CD14-positive monocyte (primary cell): Measurements from ENCODE around the gene ST3GAL5. TPM values are rescaled to one million over a fixed set of nuclear protein-coding genes. Genes with fewer than 3 reads are reported as not detected.
A peak's percentile ranks its signal among the peaks of the same experiment; 100 is the strongest.
"Not testable (repeated sequence)": the region's sequence is repeated elsewhere in the genome, so short reads cannot be mapped to it uniquely, and the experiment has no call there.

Source experiments
- DNase-seq, 3 donors: peaks; one replicate each; pipeline ENCODE4 v3.0.0-alpha.2; 2011 to 2022
- H2AFZ ChIP-seq: 2 replicates; pipeline ENCODE4 v1.6.0; 2012; ENCODE audit warnings: mild to moderate bottlenecking, low read depth, low read length, inconsistent platforms; ENCODE audit not compliant: insufficient read depth, poor library complexity, severe bottlenecking
- H3K27ac ChIP-seq, 2 donors: 1 replicate in 1 of 2; 2 replicates in 1 of 2; pipeline ENCODE4 v1.5.1; 2012 to 2013; ENCODE audit warnings: low read length in 2 of 2, control low read depth in 1 of 2, inconsistent platforms in 1 of 2, low read depth in 1 of 2, mild to moderate bottlenecking in 1 of 2
- H3K27me3 ChIP-seq, 2 donors: one replicate each; pipeline versions ENCODE4 v1.6.0 to v1.6.1; 2011 to 2013; ENCODE audit warnings: low read length in 2 of 2; ENCODE audit not compliant: control insufficient read depth in 2 of 2, insufficient read depth in 2 of 2
- H3K36me3 ChIP-seq, 2 donors: replicated peaks in 1 of 2; 1 replicate in 1 of 2; 2 replicates in 1 of 2; pipeline versions ENCODE4 v1.5.1 to v1.6.1; 2012 to 2013; ENCODE audit warnings: low read length in 2 of 2, control low read depth in 1 of 2, inconsistent platforms in 1 of 2, mild to moderate bottlenecking in 1 of 2; ENCODE audit not compliant: insufficient read depth in 2 of 2, control insufficient read depth in 1 of 2
- H3K4me1 ChIP-seq, 2 donors: 1 replicate in 1 of 2; 2 replicates in 1 of 2; pipeline versions ENCODE4 v1.5.1 to v1.6.1; 2012 to 2013; ENCODE audit warnings: low read length in 2 of 2, control low read depth in 1 of 2, inconsistent platforms in 1 of 2, mild to moderate bottlenecking in 1 of 2, moderate library complexity in 1 of 2; ENCODE audit not compliant: insufficient read depth in 2 of 2, control insufficient read depth in 1 of 2
- H3K4me2 ChIP-seq: replicated peaks from 2 replicates; pipeline ENCODE3; 2012; ENCODE audit warnings: low read length, moderate library complexity, mild to moderate bottlenecking; ENCODE audit not compliant: poor library complexity, severe bottlenecking; ENCODE audit errors: extremely low read depth
- H3K4me3 ChIP-seq, 3 experiments: fragments of 200-600 bp in 1 of 3; sonication (generic) in 1 of 3; replicated peaks in 1 of 3; 1 replicate in 2 of 3; 2 replicates in 1 of 3; pipeline ENCODE4 v1.5.1; 2011 to 2013; ENCODE audit warnings: low read length in 3 of 3, mild to moderate bottlenecking in 3 of 3, control low read depth in 2 of 3, low read depth in 2 of 3, inconsistent platforms in 1 of 3, moderate library complexity in 1 of 3
- H3K79me2 ChIP-seq: 2 replicates; pipeline ENCODE4 v1.6.0; 2012; ENCODE audit warnings: mild to moderate bottlenecking, control low read depth, inconsistent platforms, low read length, moderate library complexity; ENCODE audit not compliant: insufficient read depth
- H3K9ac ChIP-seq: 2 replicates; pipeline ENCODE4 v1.6.0; 2017; ENCODE audit warnings: low read length, mild to moderate bottlenecking; ENCODE audit not compliant: insufficient read depth, poor library complexity, severe bottlenecking
- H3K9me3 ChIP-seq, 2 donors: replicated peaks in 1 of 2; 1 replicate in 1 of 2; 2 replicates in 1 of 2; pipeline versions ENCODE4 v1.5.1 to v1.6.1; 2012 to 2013; ENCODE audit warnings: low read length in 2 of 2, control low read depth in 1 of 2; ENCODE audit not compliant: control insufficient read depth in 1 of 2, insufficient read depth in 1 of 2
- H4K20me1 ChIP-seq: 2 replicates; pipeline ENCODE4 v1.6.0; 2012; ENCODE audit warnings: mild to moderate bottlenecking, low read length, control low read depth, moderate library complexity; ENCODE audit not compliant: insufficient read depth
- H3K27ac Mint-ChIP-seq, 7 donors: one replicate each; pipeline ENCODE4 v1.8.0; 2020; ENCODE audit warnings: mild to moderate bottlenecking in 7 of 7, mixed read lengths in 7 of 7, moderate library complexity in 6 of 7, inconsistent platforms in 2 of 7
- H3K27me3 Mint-ChIP-seq, 3 donors: one replicate each; pipeline ENCODE4 v1.8.0; 2021 to 2022; ENCODE audit warnings: low read depth in 3 of 3, mild to moderate bottlenecking in 3 of 3, mixed read lengths in 3 of 3, moderate library complexity in 3 of 3, inconsistent platforms in 1 of 3
- H3K36me3 Mint-ChIP-seq, 2 donors: one replicate each; pipeline ENCODE4 v1.8.0; 2020; ENCODE audit warnings: mixed read lengths in 2 of 2, inconsistent platforms in 1 of 2, mild to moderate bottlenecking in 1 of 2
- H3K4me1 Mint-ChIP-seq: one replicate; pipeline ENCODE4 v1.8.0; 2020; ENCODE audit warnings: mild to moderate bottlenecking, mixed read lengths
- H3K4me3 Mint-ChIP-seq, 2 donors: one replicate each; pipeline ENCODE4 v1.8.0; 2020; ENCODE audit warnings: mild to moderate bottlenecking in 2 of 2, mixed read lengths in 2 of 2, moderate library complexity in 1 of 2
- H3K9me3 Mint-ChIP-seq, 7 donors: one replicate each; pipeline ENCODE4 v1.8.0; 2020 to 2022; ENCODE audit warnings: mixed read lengths in 7 of 7, mild to moderate bottlenecking in 6 of 7, moderate library complexity in 6 of 7, inconsistent platforms in 2 of 7
- CTCF ChIP-seq: fragments of 200-600 bp; IDR thresholded peaks from one replicate; pipeline ENCODE4 v1.8.0; 2022; ENCODE audit warnings: antibody characterized with exemption, mild to moderate bottlenecking
- WGBS: methylation state at CpG from one replicate; pipeline ENCODE4 v1.1.5; 2013; ENCODE audit warnings: missing lambda C conversion rate; ENCODE audit not compliant: insufficient coverage; 5-methylcytosine and 5-hydroxymethylcytosine counted together
- intact Hi-C, 2 donors: fragments of 100-400 bp; cut with micrococcal nuclease; formaldehyde crosslinking; loops; one replicate each; pipeline versions ENCODE4 v1.15.0 to v1.15.1; 2023
- polyA plus RNA-seq, 3 donors: library from polyadenylated mRNA; depleted of rRNA in 1 of 3; unstranded in 2 of 3; stranded (reverse) in 1 of 3; fragments of 300-500 nt in 2 of 3; fragments of >200 nt in 1 of 3; fragmentation: Illumina TruSeq in 2 of 3; gene quantifications; 1 replicate in 2 of 3; 2 replicates in 1 of 3; pipeline ENCODE4 v1.2.3, GENCODE V29; 2012 to 2021

Gene ST3GAL5
- polyA plus RNA-seq, 3 donors, result 14.0 to 51.2 (median 19.5) TPM

GRCh38 chr2:85933753-85934594 is 45.2 kb upstream of the ST3GAL5 start:
- no peak overlapping the region for H3K9ac ChIP-seq
- H3K27ac Mint-ChIP-seq, result peak overlapping the region in 1 of 7 donors; percentile 37
- H3K4me3 ChIP-seq, result no peak overlapping the region
- peaks cover 0 to 5% (median 0%) of the 10 kb centered on the region in 7 donors for H3K9me3 Mint-ChIP-seq
- H3K79me2 ChIP-seq, result no peaks in the 10 kb centered on the region
- DNase-seq, result no peak
- no peak overlapping the region for H2AFZ ChIP-seq
- no peaks in the 10 kb centered on the region for H3K27me3 ChIP-seq
- peaks cover 0 to 8% (median 2%) of the 10 kb centered on the region in 3 donors for H3K27me3 Mint-ChIP-seq
- H3K4me2 ChIP-seq, result no peak overlapping the region
- H4K20me1 ChIP-seq, result no peaks in the 10 kb centered on the region
- H3K9me3 ChIP-seq, result peaks cover 0 to 2% of the 10 kb centered on the region in 2 donors
- 0% methylated on average over 1 of the region's 7 CpGs for WGBS
- H3K36me3 Mint-ChIP-seq, result no peaks in the 10 kb centered on the region
- peaks cover 4% of the 10 kb centered on the region for H3K4me1 Mint-ChIP-seq
- H3K27ac ChIP-seq, result no peak overlapping the region
- intact Hi-C loops, result no loop called here
- no peaks in the 10 kb centered on the region for H3K36me3 ChIP-seq
- no peaks in the 10 kb centered on the region for H3K4me1 ChIP-seq
- no peak for TF ChIP-seq CTCF
- H3K4me3 Mint-ChIP-seq, result no peak overlapping the region

GRCh38 chr2:85931151-85931550 is 42.4 kb upstream of the ST3GAL5 start:
- H3K27ac Mint-ChIP-seq, intact Hi-C loops, H3K4me2 ChIP-seq, H3K9me3 Mint-ChIP-seq, H3K9me3 ChIP-seq, H3K36me3 Mint-ChIP-seq, H3K9ac ChIP-seq, H2AFZ ChIP-seq, H3K4me3 Mint-ChIP-seq, H3K4me3 ChIP-seq, H3K36me3 ChIP-seq, H3K4me1 Mint-ChIP-seq, H3K27me3 ChIP-seq, H4K20me1 ChIP-seq, DNase-seq, H3K4me1 ChIP-seq, H3K79me2 ChIP-seq, H3K27ac ChIP-seq: not testable (repeated sequence)
- WGBS, result no CpG with 5 or more reads among the region's 7 CpGs
- H3K27me3 Mint-ChIP-seq, result peaks cover 5 to 10% (median 6%) of the 10 kb centered on the region in 3 donors
